Liver (tissue), 9 donors: ENCODE measurements around the gene GPHN. TPM values are rescaled to one million over a fixed set of nuclear protein-coding genes. Genes with fewer than 3 reads are reported as not detected.

Source experiments
- DNase-seq: peaks from one replicate; pipeline ENCODE4 v3.0.0-alpha.2; 2017; ENCODE audit warnings: low spot score
- H3K27ac ChIP-seq, 2 donors: one replicate each; pipeline ENCODE4 v1.7.0; 2013; ENCODE audit warnings: inconsistent platforms in 2 of 2, low read length in 2 of 2, control low read depth in 1 of 2, low read depth in 1 of 2, mild to moderate bottlenecking in 1 of 2
- H3K27me3 ChIP-seq, 4 donors: one replicate each; pipeline versions ENCODE4 v1.6.1 to v1.7.0; 2013; ENCODE audit warnings: low read length in 3 of 4, inconsistent platforms in 1 of 4, mild to moderate bottlenecking in 1 of 4, moderate library complexity in 1 of 4; ENCODE audit not compliant: control insufficient read depth in 4 of 4, insufficient read depth in 4 of 4
- H3K36me3 ChIP-seq, 4 donors: one replicate each; pipeline versions ENCODE4 v1.6.1 to v1.7.0; 2013; ENCODE audit warnings: low read length in 3 of 4, mild to moderate bottlenecking in 3 of 4, low read depth in 1 of 4, moderate library complexity in 1 of 4; ENCODE audit not compliant: control insufficient read depth in 4 of 4, insufficient read depth in 3 of 4
- H3K4me1 ChIP-seq, 4 donors: one replicate each; pipeline versions ENCODE4 v1.6.1 to v1.7.0; 2013; ENCODE audit warnings: low read length in 3 of 4, mild to moderate bottlenecking in 3 of 4, moderate library complexity in 1 of 4; ENCODE audit not compliant: control insufficient read depth in 4 of 4, insufficient read depth in 4 of 4
- H3K4me3 ChIP-seq, 3 donors: one replicate each; pipeline versions ENCODE4 v1.6.1 to v1.7.0; 2013; ENCODE audit warnings: low read length in 3 of 3, control low read depth in 1 of 3, low read depth in 1 of 3, mild to moderate bottlenecking in 1 of 3
- H3K9ac ChIP-seq, 2 donors: one replicate each; pipeline ENCODE4 v1.7.0; 2013; ENCODE audit warnings: low read length in 2 of 2, mild to moderate bottlenecking in 2 of 2, moderate library complexity in 2 of 2, control low read depth in 1 of 2, low read depth in 1 of 2
- H3K9me3 ChIP-seq, 4 donors: one replicate each; pipeline versions ENCODE4 v1.6.1 to v1.7.0; 2013; ENCODE audit warnings: low read length in 3 of 4; ENCODE audit not compliant: control insufficient read depth in 4 of 4
- ATF3 ChIP-seq: IDR thresholded peaks from 2 replicates; pipeline ENCODE4 v1.6.1; 2016; ENCODE audit warnings: antibody characterized with exemption
- CTCF ChIP-seq: fragments of 150-350 bp; IDR thresholded peaks from 2 replicates; pipeline ENCODE4 v1.5.1; 2017; ENCODE audit warnings: improper control_type of control experiment, low read depth, low read length; ENCODE audit not compliant: missing input control
- EGR1 ChIP-seq, 2 donors: IDR thresholded peaks; 2 replicates each; pipeline ENCODE4 v1.6.1; 2016 to 2018; ENCODE audit warnings: antibody characterized with exemption in 2 of 2, low read depth in 2 of 2
- FOXA1 ChIP-seq: IDR thresholded peaks from 2 replicates; pipeline ENCODE4 v1.6.1; 2016; ENCODE audit warnings: antibody characterized with exemption
- FOXA2 ChIP-seq: IDR thresholded peaks from 2 replicates; pipeline ENCODE4 v1.6.1; 2016; ENCODE audit warnings: antibody characterized with exemption
- GABPA ChIP-seq, 2 donors: IDR thresholded peaks in 1 of 2; conservative IDR thresholded peaks in 1 of 2; 2 replicates each; pipeline ENCODE4 v1.6.1; 2016; ENCODE audit warnings: antibody characterized with exemption in 2 of 2, mild to moderate bottlenecking in 1 of 2, moderate library complexity in 1 of 2
- HNF4A ChIP-seq, 2 donors: conservative IDR thresholded peaks; 2 replicates each; pipeline ENCODE4 v1.6.1; 2016; ENCODE audit warnings: antibody characterized with exemption in 2 of 2, mild to moderate bottlenecking in 2 of 2
- HNF4G ChIP-seq: IDR thresholded peaks from 2 replicates; pipeline ENCODE4 v1.6.1; 2016; ENCODE audit warnings: antibody characterized with exemption
- JUND ChIP-seq, 2 donors: IDR thresholded peaks; 2 replicates each; pipeline ENCODE4 v1.6.1; 2016; ENCODE audit warnings: antibody characterized with exemption in 2 of 2
- MAX ChIP-seq: IDR thresholded peaks from 2 replicates; pipeline ENCODE4 v1.6.1; 2016; ENCODE audit warnings: antibody characterized with exemption
- NR2F2 ChIP-seq: IDR thresholded peaks from 2 replicates; pipeline ENCODE4 v1.6.1; 2016; ENCODE audit warnings: antibody characterized with exemption
- RAD21 ChIP-seq, 2 donors: IDR thresholded peaks; 2 replicates each; pipeline ENCODE4 v1.6.1; 2016; ENCODE audit warnings: antibody characterized with exemption in 2 of 2, mild to moderate bottlenecking in 2 of 2
- REST ChIP-seq: IDR thresholded peaks from 2 replicates; pipeline ENCODE4 v1.6.1; 2016; ENCODE audit warnings: antibody characterized with exemption, mild to moderate bottlenecking
- RXRA ChIP-seq, 2 donors: IDR thresholded peaks; 2 replicates each; pipeline ENCODE4 v1.6.1; 2017 to 2018; ENCODE audit warnings: antibody characterized with exemption in 2 of 2, mild to moderate bottlenecking in 1 of 2
- SP1 ChIP-seq: IDR thresholded peaks from 2 replicates; pipeline ENCODE4 v1.6.1; 2018; ENCODE audit warnings: antibody characterized with exemption, mild to moderate bottlenecking
- TAF1 ChIP-seq: conservative IDR thresholded peaks from 2 replicates; pipeline ENCODE4 v1.6.1; 2016; ENCODE audit warnings: antibody characterized with exemption, mild to moderate bottlenecking
- YY1 ChIP-seq: IDR thresholded peaks from 2 replicates; pipeline ENCODE4 v1.6.1; 2016; ENCODE audit warnings: antibody characterized with exemption, mild to moderate bottlenecking
- ZBTB33 ChIP-seq: IDR thresholded peaks from 2 replicates; pipeline ENCODE4 v1.6.1; 2016; ENCODE audit warnings: antibody characterized with exemption
- WGBS: extraction: QIAGEN DNeasy Blood & Tissue Kit; methylation state at CpG from one replicate; pipeline ENCODE4 v1.1.7; 2013; 5-methylcytosine and 5-hydroxymethylcytosine counted together
- polyA plus RNA-seq, 2 donors: library from polyadenylated mRNA; stranded (reverse) in 1 of 2; unstranded in 1 of 2; fragments of 200-250 nt in 1 of 2; fragments of >200 nt in 1 of 2; fragmentation: Nextera tagmentation in 1 of 2; extraction: Ambion mirVana in 1 of 2; gene quantifications; one replicate each; pipeline versions ENCODE4 v1.2.1 to v1.2.3, GENCODE V29; 2013 to 2015
- total RNA-seq, 2 donors: library from RNA; depleted of rRNA; stranded (reverse); fragments of >200 nt; gene quantifications; one replicate each; pipeline ENCODE4 v1.2.3, GENCODE V29; 2014
- donor health status: healthy.
- donor health status: healthy.
- donor health status: healthy.
- donor health status: healthy.
- donor health status: healthy.

GPHN gene
- total and polyA plus RNA-seq, 4 donors = 18.4 to 76.4 (median 47.4) TPM

- no peak for TF ChIP-seq CTCF
Measured at GRCh38 chr14:66884149-66884548, 376.2 kb downstream of the GPHN start (continued).

GRCh38 chr14:66900719-66901118, 392.8 kb downstream of the GPHN start:
- Histone ChIP-seq H3K4me3 (no peak overlapping the region), H3K4me1 (no peaks in the 10 kb centered on the region), H3K9ac (no peak overlapping the region), H3K27me3 (no peaks in the 10 kb centered on the region), H3K36me3 (no peaks in the 10 kb centered on the region), H3K9me3 (no peaks in the 10 kb centered on the region), H3K27ac (no peak overlapping the region)
- TF ChIP-seq MAX (no peak), SP1 (no peak), CTCF (no peak), ZBTB33 (no peak), HNF4G (no peak), FOXA2 (no peak), JUND (IDR thresholded peaks at IDR 0.05) (no peak), GABPA (IDR thresholded peaks at IDR 0.05 in 1 of 2, conservative IDR thresholded peaks at IDR 0.05 in 1 of 2) (no peak), FOXA1 (no peak), NR2F2 (no peak), ATF3 (no peak), EGR1 (IDR thresholded peaks at IDR 0.05; ENCODE audit: low read depth in 2 of 2) (no peak), RAD21 (IDR thresholded peaks at IDR 0.05) (no peak), YY1 (no peak), HNF4A (conservative IDR thresholded peaks at IDR 0.05) (no peak), RXRA (IDR thresholded peaks at IDR 0.05) (no peak), REST (no peak), TAF1 (no peak)
- WGBS = 96% methylated on average over 2 of the region's 2 CpGs
- no peak for DNase-seq
